Ectodermal cell (in vitro differentiated cells): Measurements from ENCODE around the gene FTO.

Experiments
- H3K27ac ChIP-seq: 2 replicates; pipeline ENCODE4 v1.7.0; 2013; ENCODE audit warnings: mild to moderate bottlenecking, low read depth, low read length; ENCODE audit not compliant: insufficient read depth, poor library complexity, severe bottlenecking
- H3K27me3 ChIP-seq: 2 replicates; pipeline ENCODE4 v1.7.0; 2013; ENCODE audit warnings: mild to moderate bottlenecking, low read length; ENCODE audit not compliant: insufficient read depth, control insufficient read depth, poor library complexity, severe bottlenecking
- H3K36me3 ChIP-seq: one replicate; pipeline ENCODE4 v1.7.0; 2013; ENCODE audit warnings: low read length; ENCODE audit not compliant: control insufficient read depth, insufficient read depth
- H3K4me1 ChIP-seq: one replicate; pipeline ENCODE4 v1.7.0; 2013; ENCODE audit warnings: low read length; ENCODE audit not compliant: control insufficient read depth, insufficient read depth
- H3K4me3 ChIP-seq: 2 replicates; pipeline ENCODE4 v1.7.0; 2013; ENCODE audit warnings: low read depth, low read length, control low read depth; ENCODE audit not compliant: insufficient read depth
- H3K9me3 ChIP-seq: 2 replicates; pipeline ENCODE4 v1.7.0; 2013; ENCODE audit warnings: mild to moderate bottlenecking, low read length, moderate library complexity; ENCODE audit not compliant: control insufficient read depth
- WGBS, 2 experiments: methylation state at CpG; one replicate each; pipeline ENCODE4 v1.1.7; 2013; ENCODE audit warnings: missing lambda C conversion rate in 2 of 2; 5-methylcytosine and 5-hydroxymethylcytosine counted together

The FTO gene

GRCh38 chr16:53780051-53780450 lies 76.1 kb downstream of the FTO start:
- Histone ChIP-seq H3K4me3 (no peak overlapping the region), H3K27me3 (no peaks in the 10 kb centered on the region), H3K27ac (no peak overlapping the region), H3K4me1 (peaks cover 8% of the 10 kb centered on the region), H3K36me3 (no peaks in the 10 kb centered on the region), H3K9me3 (no peaks in the 10 kb centered on the region)
- WGBS, 2 experiments, result 88 to 92% methylated on average over 3 of the region's 3 CpGs

- H3K27me3 ChIP-seq, result no peaks in the 10 kb centered on the region
- no peak overlapping the region for H3K4me3 ChIP-seq
- no peaks in the 10 kb centered on the region for H3K36me3 ChIP-seq
- 100% methylated on average over 1 of the region's 1 CpG for WGBS, 2 experiments
- no peaks in the 10 kb centered on the region for H3K9me3 ChIP-seq
- no peak overlapping the region for H3K27ac ChIP-seq
- H3K4me1 ChIP-seq, result peaks cover 5% of the 10 kb centered on the region
Measured at GRCh38 chr16:53781023-53781605, 77.2 kb downstream of the FTO start.

- Histone ChIP-seq H3K27ac (no peak overlapping the region), H3K4me3 (no peak overlapping the region), H3K4me1 (peaks cover 5% of the 10 kb centered on the region), H3K9me3 (no peaks in the 10 kb centered on the region), H3K36me3 (no peaks in the 10 kb centered on the region), H3K27me3 (no peaks in the 10 kb centered on the region)
- 93 to 99% methylated on average over 3 of the region's 3 CpGs for WGBS, 2 experiments
Measured at GRCh38 chr16:53782148-53782547, 78.2 kb downstream of the FTO start.

- Histone ChIP-seq H3K36me3 (no peaks in the 10 kb centered on the region), H3K4me1 (peaks cover 2% of the 10 kb centered on the region), H3K9me3 (no peaks in the 10 kb centered on the region), H3K27me3 (no peaks in the 10 kb centered on the region), H3K27ac (no peak overlapping the region), H3K4me3 (no peak overlapping the region)
- 88 to 97% methylated on average over 1 of the region's 1 CpG for WGBS, 2 experiments
Measured at GRCh38 chr16:53784291-53784690, 80.3 kb downstream of the FTO start.

- Histone ChIP-seq H3K4me1 (no peaks in the 10 kb centered on the region), H3K27ac (no peak overlapping the region), H3K36me3 (no peaks in the 10 kb centered on the region), H3K9me3 (no peaks in the 10 kb centered on the region), H3K4me3 (no peak overlapping the region), H3K27me3 (no peaks in the 10 kb centered on the region)
Measured at GRCh38 chr16:53785044-53785443, 81.1 kb downstream of the FTO start.

GRCh38 chr16:53785916-53786315 lies 82.0 kb downstream of the FTO start:
- 71 to 86% methylated on average over 2 to 3 of the region's 3 CpGs for WGBS, 2 experiments
- no peaks in the 10 kb centered on the region for H3K27me3 ChIP-seq

GRCh38 chr16:53787423-53787822 lies 83.5 kb downstream of the FTO start:
- H3K4me1 ChIP-seq, result no peaks in the 10 kb centered on the region
- 97 to 100% methylated on average over 2 of the region's 2 CpGs for WGBS, 2 experiments
- no peaks in the 10 kb centered on the region for H3K36me3 ChIP-seq
- H3K9me3 ChIP-seq, result no peaks in the 10 kb centered on the region
- H3K4me3 ChIP-seq, result no peak overlapping the region
- no peak overlapping the region for H3K27ac ChIP-seq
- no peaks in the 10 kb centered on the region for H3K27me3 ChIP-seq

More at GRCh38 chr16:53785916-53786315, 82.0 kb downstream of the FTO start:
- Histone ChIP-seq H3K27ac (no peak overlapping the region), H3K4me1 (no peaks in the 10 kb centered on the region), H3K9me3 (no peaks in the 10 kb centered on the region), H3K36me3 (no peaks in the 10 kb centered on the region), H3K4me3 (no peak overlapping the region)

- WGBS, 2 experiments, result 83 to 100% methylated on average over 2 of the region's 2 CpGs
- no peaks in the 10 kb centered on the region for H3K36me3 ChIP-seq
Measured at GRCh38 chr16:53789137-53789536, 85.2 kb downstream of the FTO start.

GRCh38 chr16:53792161-53792951 lies 88.4 kb downstream of the FTO start:
- no peaks in the 10 kb centered on the region for H3K27me3 ChIP-seq
- no peak overlapping the region for H3K4me3 ChIP-seq
- no peak overlapping the region for H3K27ac ChIP-seq
- WGBS, 2 experiments, result 92 to 95% methylated on average over 5 to 6 of the region's 6 CpGs
- H3K9me3 ChIP-seq, result no peaks in the 10 kb centered on the region
- no peaks in the 10 kb centered on the region for H3K36me3 ChIP-seq
- no peaks in the 10 kb centered on the region for H3K4me1 ChIP-seq

More at GRCh38 chr16:53789137-53789536, 85.2 kb downstream of the FTO start:
- Histone ChIP-seq H3K27me3 (no peaks in the 10 kb centered on the region), H3K9me3 (no peaks in the 10 kb centered on the region), H3K4me1 (no peaks in the 10 kb centered on the region), H3K27ac (no peak overlapping the region), H3K4me3 (no peak overlapping the region)

- Histone ChIP-seq H3K36me3 (no peaks in the 10 kb centered on the region), H3K27ac (no peak overlapping the region), H3K4me3 (no peak overlapping the region), H3K4me1 (no peaks in the 10 kb centered on the region), H3K27me3 (no peaks in the 10 kb centered on the region), H3K9me3 (no peaks in the 10 kb centered on the region)
Measured at GRCh38 chr16:53803451-53803850, 99.5 kb downstream of the FTO start.
